Measurements from ENCODE around the gene TUBB. TPM values are rescaled to one million over a fixed set of nuclear protein-coding genes. Genes with fewer than 3 reads are reported as not detected.

TUBB gene
- total and polyA plus RNA-seq, 2 of the 4 experiments (the other 2 are of a cell fraction) = 1,401 to 2,004 TPM

GRCh38 chr6:30709101-30709868 lies 10.9 kb upstream of the TUBB start:
- BruUV-seq (replicated peaks) = no TSS peak
- Histone ChIP-seq H2AK9ac (replicated peaks; ENCODE audit: low read depth, low read length, poor library complexity) (no peak overlapping the region), H2AK5ac (ENCODE audit: low read depth, low read length) (no peak overlapping the region), H4K5ac (ENCODE audit: low read depth, low read length) (no peak overlapping the region), H3K9me3 (ENCODE audit: control insufficient read depth, insufficient read depth, low read length) (no peaks in the 10 kb centered on the region), H3K4me2 (ENCODE audit: low read depth, low read length) (no peak overlapping the region), H2BK15ac (ENCODE audit: low read depth, low read length) (no peak overlapping the region), H2AFZ (replicated peaks; ENCODE audit: low read length, poor library complexity) (no peak overlapping the region), H3K56ac (ENCODE audit: extremely low read depth, insufficient read depth, low read length) (no peak overlapping the region), H3K23ac (ENCODE audit: low read depth, low read length) (no peak overlapping the region), H2BK20ac (ENCODE audit: low read depth, low read length) (no peak overlapping the region), H3K4ac (ENCODE audit: low read depth, low read length) (no peak overlapping the region), H4K8ac (ENCODE audit: low read depth in 2 of 2, low read length in 2 of 2) (no peak overlapping the region), H3K27me3 (ENCODE audit: control insufficient read depth, insufficient read depth, low read length) (no peaks in the 10 kb centered on the region), H3K36me3 (ENCODE audit: control insufficient read depth, insufficient read depth, low read length) (peaks cover 40% of the 10 kb centered on the region), H3K18ac (ENCODE audit: low read depth, low read length) (no peak overlapping the region), H2BK5ac (ENCODE audit: low read depth, low read length, poor library complexity, severe bottlenecking) (no peak overlapping the region), H3K4me3 (ENCODE audit: insufficient read depth, low read depth, low read length) (no peak overlapping the region), H3K4me1 (ENCODE audit: control insufficient read depth, insufficient read depth, low read length) (no peaks in the 10 kb centered on the region), H3K9me1 (ENCODE audit: insufficient read depth, low read length) (no peaks in the 10 kb centered on the region; the same call in 1 of the 2 replicates), H3K79me1 (ENCODE audit: low read depth in 1 of 2, low read length in 2 of 2) (peaks cover 0 to 4% of the 10 kb centered on the region in 2 experiments; a peak in 2 of 4 replicates), H4K20me1 (ENCODE audit: insufficient read depth, low read length) (no peaks in the 10 kb centered on the region), H2BK120ac (ENCODE audit: low read depth, low read length) (no peak overlapping the region), H3K27ac (ENCODE audit: insufficient read depth, low read length) (no peak overlapping the region), H3K9ac (ENCODE audit: low read depth, low read length) (no peak overlapping the region), H3K14ac (replicated peaks; ENCODE audit: low read depth, low read length) (no peak overlapping the region), H4K91ac (ENCODE audit: insufficient read depth, low read depth, low read length) (no peak overlapping the region)
- ATAC-seq (ENCODE audit: low read depth) (no peak), DNase-seq (no peak)
- WGBS, 2 experiments (ENCODE audit: extremely low coverage in 2 of 2, insufficient read length in 1 of 2) = no CpG with 5 or more reads among the region's 2 CpGs
- CTCF ChIA-PET = interaction anchor here (0.5 kb wide), 1 partner anchor 197 kb away, joined by 3 read pairs; no protein-coding TSS in a partner anchor
- dilution Hi-C loops (cut with HindIII; ENCODE audit: low sequenced_read_pairs, unreplicated experiment) = no loop called here
- POLR2A ChIA-PET (ENCODE audit: unreplicated experiment) = no interaction called here
- intact Hi-C loops (cut with micrococcal nuclease) = no loop called here
- in situ Hi-C loops (cut with MboI; ENCODE audit: low sequenced_read_pairs) = no loop called here
- TF ChIP-seq, protein P1, sequence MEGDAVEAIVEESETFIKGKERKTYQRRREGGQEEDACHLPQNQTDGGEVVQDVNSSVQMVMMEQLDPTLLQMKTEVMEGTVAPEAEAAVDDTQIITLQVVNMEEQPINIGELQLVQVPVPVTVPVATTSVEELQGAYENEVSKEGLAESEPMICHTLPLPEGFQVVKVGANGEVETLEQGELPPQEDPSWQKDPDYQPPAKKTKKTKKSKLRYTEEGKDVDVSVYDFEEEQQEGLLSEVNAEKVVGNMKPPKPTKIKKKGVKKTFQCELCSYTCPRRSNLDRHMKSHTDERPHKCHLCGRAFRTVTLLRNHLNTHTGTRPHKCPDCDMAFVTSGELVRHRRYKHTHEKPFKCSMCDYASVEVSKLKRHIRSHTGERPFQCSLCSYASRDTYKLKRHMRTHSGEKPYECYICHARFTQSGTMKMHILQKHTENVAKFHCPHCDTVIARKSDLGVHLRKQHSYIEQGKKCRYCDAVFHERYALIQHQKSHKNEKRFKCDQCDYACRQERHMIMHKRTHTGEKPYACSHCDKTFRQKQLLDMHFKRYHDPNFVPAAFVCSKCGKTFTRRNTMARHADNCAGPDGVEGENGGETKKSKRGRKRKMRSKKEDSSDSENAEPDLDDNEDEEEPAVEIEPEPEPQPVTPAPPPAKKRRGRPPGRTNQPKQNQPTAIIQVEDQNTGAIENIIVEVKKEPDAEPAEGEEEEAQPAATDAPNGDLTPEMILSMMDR (conservative IDR thresholded peaks at IDR 0.05; ENCODE audit: low read depth, low read length) = no peak
- TF ChIP-seq FOS (IDR thresholded peaks at IDR 0.05; ENCODE audit: low read depth, low read length) = no peak
- no peak for TF ChIP-seq ELK1 (IDR thresholded peaks at IDR 0.05; ENCODE audit: borderline replicate concordance, low read depth, low read length)
- no peak for TF ChIP-seq CEBPB (IDR thresholded peaks at IDR 0.05; ENCODE audit: low read depth, low read length)
- no peak for TF ChIP-seq MXI1 (IDR thresholded peaks at IDR 0.05; ENCODE audit: borderline replicate concordance, low read depth, low read length)
- TF ChIP-seq RCOR1 (IDR thresholded peaks at IDR 0.05; ENCODE audit: insufficient replicate concordance, low read length) = no peak
